Measurements from ENCODE around the gene PICK1. TPM values are rescaled to one million over a fixed set of nuclear protein-coding genes. Genes with fewer than 3 reads are reported as not detected.

Gene PICK1
- total RNA-seq, 2 experiments from 2014 or later = 13.9 to 14.9 TPM

- Mint-ChIP-seq H3K4me1 (ENCODE audit: low read depth) (no peaks in the 10 kb centered on the region), H3K36me3 (ENCODE audit: low read depth) (no peaks in the 10 kb centered on the region), H3K27ac (no peak overlapping the region), H3K9me3 (no peaks in the 10 kb centered on the region), H3K4me3 (no peak overlapping the region), H3K27me3 (no peaks in the 10 kb centered on the region)
- intact Hi-C loops (cut with micrococcal nuclease) = no loop called here
- CTCF ChIA-PET = interaction anchor here (1.1 to 4.3 kb wide), 4 partner anchors 16 to 133 kb away, joined by 3 to 23 read pairs (median 6); no protein-coding TSS in a partner anchor
- ATAC-seq = no peak
- POLR2A ChIA-PET = interaction anchor here (0.9 kb wide), 1 partner anchor 257 kb away, joined by 3 read pairs; no protein-coding TSS in a partner anchor
- DNase-seq = no peak
- no peak for TF ChIP-seq CTCF (IDR thresholded peaks at IDR 0.05)
Observed at GRCh38 chr22:38097557-38098409, 40.6 kb downstream of the PICK1 start.

DNA sequence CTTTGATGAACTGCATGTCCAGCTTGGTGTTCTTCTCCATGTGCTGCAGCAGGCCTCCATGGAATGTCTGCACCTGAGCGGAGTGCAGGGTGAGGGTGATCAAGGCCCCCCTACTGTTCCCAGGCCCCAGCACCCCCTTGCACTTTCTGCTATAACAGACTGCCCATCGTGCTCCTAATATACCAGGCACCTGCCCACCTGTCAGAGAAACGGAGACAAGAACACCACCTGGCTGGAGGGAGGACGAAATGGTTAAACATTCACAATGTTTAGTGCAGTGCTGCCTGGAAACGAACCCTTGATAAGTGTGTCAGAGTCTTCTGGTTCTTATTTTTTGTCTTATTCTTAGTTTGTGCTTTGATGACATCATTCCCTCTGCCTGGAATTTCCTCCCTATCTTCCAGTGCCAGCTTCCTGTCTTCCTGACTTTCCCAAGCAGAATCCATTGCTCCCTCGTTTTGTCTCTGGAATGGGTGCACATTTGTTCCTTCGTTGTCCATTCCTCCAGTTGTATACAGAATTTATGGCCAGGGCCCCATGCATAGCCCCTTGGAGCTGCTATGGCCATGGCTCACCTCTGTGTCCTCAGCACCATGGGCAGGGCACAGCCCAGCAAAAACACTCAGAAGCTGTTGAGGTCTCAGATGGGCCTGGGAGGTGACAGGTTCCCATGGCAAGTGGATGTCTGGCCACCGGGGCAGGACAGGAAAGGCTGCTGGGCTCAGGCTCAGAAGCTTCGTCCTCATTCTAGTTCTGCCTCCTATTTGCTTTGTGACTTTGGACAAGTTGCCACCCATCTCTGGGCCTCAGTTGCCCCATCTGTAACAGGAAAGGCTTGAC, 41.4 kb downstream of the PICK1 start:
- no peaks in the 10 kb centered on the region for H3K4me1 Mint-ChIP-seq (ENCODE audit: low read depth)
- DNase-seq (no peak), ATAC-seq (no peak)
- no peak overlapping the region for H3K27ac Mint-ChIP-seq
- no peaks in the 10 kb centered on the region for H3K36me3 Mint-ChIP-seq (ENCODE audit: low read depth)
- intact Hi-C loops (cut with micrococcal nuclease) = no loop called here
- CTCF ChIA-PET = interaction anchor here (0.8 to 4.3 kb wide), 3 partner anchors 15 to 46 kb away, joined by 3 to 23 read pairs (median 10); no protein-coding TSS in a partner anchor
- H3K4me3 Mint-ChIP-seq = no peak overlapping the region
- H3K9me3 Mint-ChIP-seq = no peaks in the 10 kb centered on the region
- H3K27me3 Mint-ChIP-seq = no peaks in the 10 kb centered on the region
- TF ChIP-seq CTCF (IDR thresholded peaks at IDR 0.05) = no peak
- POLR2A ChIA-PET = interaction anchor here (0.9 to 1.0 kb wide), 2 partner anchors 16 to 94 kb away, joined by 3 read pairs; no protein-coding TSS in a partner anchor

DNA sequence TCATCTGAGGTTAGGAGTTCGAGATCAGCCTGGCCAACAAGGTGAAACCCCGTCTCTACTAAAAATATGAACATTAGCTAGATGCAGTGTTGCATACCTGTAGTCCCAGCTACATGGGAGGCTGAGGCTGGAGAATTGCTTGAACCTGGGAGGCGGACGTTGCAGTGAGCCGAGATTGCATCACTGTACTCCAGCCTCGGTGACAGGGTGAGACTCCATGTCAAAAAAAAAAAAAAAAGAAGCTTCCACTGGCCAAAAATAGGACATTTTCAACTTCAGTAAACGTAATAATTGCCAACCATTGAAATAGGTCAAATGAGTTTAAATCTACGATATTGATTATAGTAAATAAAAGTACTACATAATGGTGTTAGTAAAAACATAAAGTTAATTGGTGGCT, 46.4 kb downstream of the PICK1 start:
- ChIA-PET POLR2A (interaction anchor here (1.4 kb wide), 1 partner anchor 78 kb away, joined by 4 read pairs; the partner anchor contains the start of gene PLA2G6), CTCF (interaction anchor here (0.9 to 1.7 kb wide), 3 partner anchors 8 to 51 kb away, joined by 3 to 9 read pairs (median 4); no protein-coding TSS in a partner anchor)
- Mint-ChIP-seq H3K9me3 (no peaks in the 10 kb centered on the region), H3K4me3 (no peak overlapping the region), H3K27ac (no peak overlapping the region), H3K4me1 (ENCODE audit: low read depth) (peaks cover 6% of the 10 kb centered on the region), H3K27me3 (no peaks in the 10 kb centered on the region), H3K36me3 (ENCODE audit: low read depth) (no peaks in the 10 kb centered on the region)
- DNase-seq (no peak), ATAC-seq (no peak)
- intact Hi-C loops (cut with micrococcal nuclease) = no loop called here
- TF ChIP-seq CTCF (IDR thresholded peaks at IDR 0.05) = no peak

- no peak overlapping the region for H3K4me3 Mint-ChIP-seq
- POLR2A ChIA-PET = interaction anchor here (1.4 kb wide), 1 partner anchor 78 kb away, joined by 4 read pairs; the partner anchor contains the start of gene PLA2G6
Observed at GRCh38 chr22:38104084-38104483, 46.9 kb downstream of the PICK1 start.

More at GRCh38 chr22:38104084-38104483, 46.9 kb downstream of the PICK1 start:
- CTCF ChIA-PET = interaction anchor here (0.9 to 1.7 kb wide), 3 partner anchors 8 to 51 kb away, joined by 3 to 9 read pairs (median 4); no protein-coding TSS in a partner anchor
- ATAC-seq = no peak
- H3K4me1 Mint-ChIP-seq (ENCODE audit: low read depth) = peaks cover 6% of the 10 kb centered on the region
- DNase-seq = no peak
- no peak for TF ChIP-seq CTCF (IDR thresholded peaks at IDR 0.05)
- intact Hi-C loops (cut with micrococcal nuclease) = no loop called here
- H3K36me3 Mint-ChIP-seq (ENCODE audit: low read depth) = no peaks in the 10 kb centered on the region
- H3K27me3 Mint-ChIP-seq = no peaks in the 10 kb centered on the region
- H3K9me3 Mint-ChIP-seq = no peaks in the 10 kb centered on the region
- H3K27ac Mint-ChIP-seq = no peak overlapping the region
